GM19438 (cell line): Measurements from ENCODE around the gene VEGFB.
"Not testable (repeated sequence)": the region's sequence is repeated elsewhere in the genome, so short reads cannot be mapped to it uniquely, and the experiment has no call there.

Source experiments
- ATAC-seq: cut with Tn5 transposase; IDR thresholded peaks from one replicate; pipeline ENCODE4 v1.9.1; 2021; ENCODE audit warnings: low read depth; ENCODE audit not compliant: unreplicated experiment

The VEGFB gene

DNA sequence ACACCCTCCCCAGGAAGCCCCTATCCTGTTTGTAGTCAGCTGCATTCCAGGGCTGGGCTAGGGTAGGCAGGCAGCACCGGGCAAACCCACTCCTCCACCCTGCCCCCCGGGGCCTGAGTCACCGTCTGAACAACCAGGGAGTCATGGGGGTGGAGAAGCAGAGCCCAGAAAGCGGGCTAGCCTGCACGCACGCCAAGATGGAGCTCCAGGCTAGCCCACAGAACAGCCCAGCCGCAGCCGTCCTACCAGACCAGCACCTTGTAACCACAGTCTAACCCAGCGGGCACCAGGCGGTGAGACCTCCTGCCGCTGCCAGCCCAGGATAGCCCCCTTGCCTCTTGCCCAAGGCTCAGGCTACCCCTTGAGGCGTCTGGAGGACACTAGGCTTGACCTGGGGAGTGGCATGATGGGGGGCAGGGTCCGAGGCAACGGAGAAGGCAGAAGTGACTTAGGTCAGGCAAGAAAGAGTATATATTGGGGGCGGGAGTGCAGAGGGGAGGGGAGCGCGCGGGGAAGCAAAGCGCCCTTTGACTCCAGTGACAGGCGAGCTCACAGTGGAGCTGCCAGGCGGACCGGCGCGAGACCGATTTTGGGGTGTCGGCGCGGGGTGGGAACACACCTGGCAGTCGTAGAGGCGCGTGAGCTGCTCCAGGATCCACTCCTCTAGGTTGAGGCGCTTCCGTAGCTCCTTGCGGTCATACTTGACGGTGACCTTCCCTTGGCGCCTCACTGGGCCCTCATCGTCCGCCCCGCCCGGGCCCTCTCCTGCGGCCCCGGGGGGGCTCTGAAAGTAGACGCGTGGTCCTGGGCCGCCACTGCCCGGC lies 11.6 kb downstream of the VEGFB start:
- no peak for ATAC-seq

DNA sequence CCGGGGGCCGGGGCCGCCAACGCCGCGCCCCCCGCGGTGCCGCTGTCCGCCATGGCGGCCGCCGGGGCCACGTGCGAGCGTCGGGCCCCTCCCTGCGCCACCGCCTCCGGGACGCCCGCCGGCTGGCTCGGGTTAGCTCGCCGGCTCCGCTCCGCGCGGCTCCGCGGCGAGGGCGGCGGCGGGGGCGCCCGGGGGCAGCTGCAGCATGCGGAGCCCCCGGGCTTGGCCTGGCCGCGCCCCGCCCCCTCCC lies 12.2 kb downstream of the VEGFB start:
- ATAC-seq = not testable (repeated sequence)

DNA sequence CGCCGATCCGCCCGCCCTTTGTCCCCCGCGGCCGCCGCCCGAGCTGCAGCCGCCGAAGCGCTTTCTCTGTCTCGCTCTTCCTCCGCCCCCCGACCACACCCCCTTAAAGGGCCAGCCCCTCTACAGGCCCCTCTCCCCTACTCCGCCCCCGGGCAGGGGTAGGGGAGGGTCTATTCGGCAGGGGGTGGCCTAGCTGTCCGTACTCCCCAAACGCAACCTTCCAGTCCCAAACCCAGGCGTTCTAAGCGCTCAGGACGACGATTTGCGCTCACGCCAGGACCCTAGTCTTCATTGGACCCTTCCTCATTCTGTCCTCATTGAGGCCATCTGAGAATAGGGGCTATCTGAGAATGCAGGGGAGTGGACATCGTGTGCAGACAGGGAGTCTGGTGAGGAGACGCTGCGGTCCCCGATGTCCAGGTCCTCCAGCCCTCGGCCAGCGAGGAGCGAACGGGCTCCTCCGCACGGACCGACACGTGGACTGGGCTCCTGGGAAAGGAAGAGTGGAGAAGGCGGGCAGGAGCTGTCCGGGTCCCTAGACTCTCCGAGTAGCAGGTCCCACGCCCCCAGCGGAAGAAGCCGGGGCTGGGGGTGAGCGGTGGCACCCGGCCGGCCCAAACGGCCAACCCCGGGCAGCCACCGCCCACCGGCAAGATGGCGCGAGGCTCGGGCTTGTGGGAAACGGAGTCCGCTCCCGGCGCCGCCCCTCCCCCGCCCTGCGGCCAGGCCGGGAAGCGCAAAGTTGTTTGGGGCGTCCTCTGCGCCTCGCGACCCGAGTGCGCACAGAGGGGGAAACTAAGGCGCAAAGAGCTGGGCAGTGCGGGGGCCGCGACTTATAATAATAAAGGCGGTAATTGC lies 12.7 kb downstream of the VEGFB start, which contains the start of gene PPP1R14B:
PPP1R14B (minus strand) TSS at position 73 of the 858 bp plus-strand sequence. CDS start 270 bp downstream, outside the sequence.
- no peak for ATAC-seq

DNA sequence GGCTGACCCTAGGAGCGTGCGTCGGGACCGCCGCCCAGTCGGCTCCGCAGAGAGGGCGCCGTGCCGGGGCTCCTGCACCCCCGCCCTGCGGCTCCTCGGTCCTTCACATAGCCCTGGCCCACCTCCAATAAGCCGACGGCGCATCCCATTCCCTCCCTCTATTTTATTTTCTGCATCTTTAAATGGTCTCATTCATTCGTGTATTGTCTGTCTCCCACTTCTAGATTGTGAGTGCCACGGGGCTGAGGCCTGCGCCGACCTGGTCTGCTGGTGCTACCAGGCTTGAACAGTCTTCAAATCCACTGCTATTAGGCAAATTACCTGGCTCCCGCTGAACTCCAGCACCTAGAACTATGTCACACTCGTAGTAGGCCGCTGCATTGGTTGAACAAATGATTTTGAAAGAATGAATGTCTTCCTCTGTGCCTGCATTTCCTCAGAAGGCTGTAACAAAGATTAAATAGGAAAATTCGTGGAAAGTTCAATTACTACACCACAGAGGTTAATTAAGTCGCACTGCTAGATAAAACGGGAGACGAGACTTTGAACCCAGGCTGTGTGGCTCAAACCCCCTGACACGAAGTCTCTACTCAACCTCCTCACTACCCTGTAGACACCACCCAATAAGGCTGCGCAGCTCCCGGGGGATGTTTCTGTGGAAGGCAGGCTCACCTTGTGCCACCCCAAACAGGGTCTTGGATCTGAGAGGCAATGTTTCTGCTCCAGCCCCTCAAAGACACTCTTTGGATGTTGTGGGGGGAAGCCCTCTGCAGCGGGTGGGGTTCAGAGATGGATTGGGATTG lies 13.5 kb downstream of the VEGFB start:
- ATAC-seq = no peak

DNA sequence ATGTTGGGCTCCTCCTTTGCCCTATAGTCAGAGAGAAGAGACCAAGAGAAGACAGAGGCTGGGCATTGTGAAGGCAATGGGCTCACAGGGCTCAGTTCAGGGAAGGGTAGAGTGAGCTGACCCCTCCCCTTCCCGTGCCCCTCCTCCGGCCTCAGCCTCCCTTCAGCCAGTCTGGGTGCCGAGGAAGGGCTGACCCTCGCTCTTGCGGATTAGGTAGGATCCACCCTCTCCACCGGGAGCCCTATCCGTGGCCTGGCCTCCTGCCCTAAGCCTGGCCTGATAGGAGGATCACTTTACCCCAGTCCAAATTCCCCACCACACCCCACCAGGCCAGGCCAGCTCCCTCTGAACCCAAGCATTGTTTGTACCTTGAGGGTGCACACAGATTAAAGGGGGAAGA lies 14.2 kb downstream of the VEGFB start:
- no peak for ATAC-seq

DNA sequence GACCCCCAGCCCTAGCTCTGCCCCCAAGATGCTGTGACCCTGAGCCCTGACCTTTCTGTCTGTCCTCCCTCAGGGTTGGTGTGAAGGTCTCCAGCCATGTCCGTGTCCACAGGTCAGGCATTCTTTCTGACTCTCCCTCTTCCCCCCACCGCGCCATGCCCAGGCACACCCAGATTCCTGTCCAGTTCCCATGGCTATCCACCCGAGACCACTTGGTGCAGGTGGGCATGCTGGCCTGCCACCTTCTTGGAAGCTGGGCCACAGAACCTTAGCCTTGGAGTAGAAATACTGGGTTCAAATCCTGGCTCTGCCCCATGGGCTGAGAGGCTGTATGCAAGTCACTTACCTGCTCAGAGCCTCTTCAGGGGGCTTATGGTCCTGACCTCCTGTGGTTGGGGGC lies 14.7 kb downstream of the VEGFB start:
- ATAC-seq = no peak

GRCh38 chr11:64249563-64250414 lies 15.4 kb downstream of the VEGFB start:
- no peak for ATAC-seq

GRCh38 chr11:64250415-64251015 lies 16.1 kb downstream of the VEGFB start:
- ATAC-seq = no peak

GRCh38 chr11:64251016-64251752 lies 16.8 kb downstream of the VEGFB start, which contains the start of gene PLCB3:
PLCB3 (plus strand) TSS chr11:64251530; CDS start chr11:64251650, 120 bp downstream.
- no peak for ATAC-seq

- ATAC-seq = no peak
These were observed 17.3 kb downstream of the VEGFB start for GRCh38 chr11:64251753-64252002.

- ATAC-seq = no peak
These were observed 17.9 kb downstream of the VEGFB start for GRCh38 chr11:64252003-64252872.

DNA sequence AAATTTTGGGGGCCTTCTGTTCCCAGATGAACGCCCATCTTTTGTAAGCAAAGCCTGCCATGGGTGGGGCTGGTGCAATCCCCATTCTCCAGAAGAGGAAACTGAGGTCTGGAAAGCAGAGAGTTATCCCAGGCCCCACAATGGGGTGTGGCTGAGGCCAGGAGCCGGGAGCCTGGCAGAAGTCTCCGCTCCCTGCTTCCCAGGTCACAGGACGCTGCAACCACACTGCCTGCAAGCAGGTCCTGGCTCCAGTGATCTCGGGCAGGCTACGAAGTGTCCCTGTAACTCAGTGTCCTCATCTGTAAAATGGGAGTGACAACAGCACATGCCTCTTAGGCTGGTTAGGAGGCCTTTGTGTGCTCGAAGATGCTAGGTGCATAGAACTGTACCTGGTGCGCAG lies 18.7 kb downstream of the VEGFB start:
- ATAC-seq = no peak

- no peak for ATAC-seq
These were observed 19.1 kb downstream of the VEGFB start for GRCh38 chr11:64253481-64253880.

- no peak for ATAC-seq
These were observed 19.9 kb downstream of the VEGFB start for GRCh38 chr11:64254326-64254725.

- ATAC-seq = no peak
These were observed 21.0 kb downstream of the VEGFB start for GRCh38 chr11:64255135-64256128.

DNA sequence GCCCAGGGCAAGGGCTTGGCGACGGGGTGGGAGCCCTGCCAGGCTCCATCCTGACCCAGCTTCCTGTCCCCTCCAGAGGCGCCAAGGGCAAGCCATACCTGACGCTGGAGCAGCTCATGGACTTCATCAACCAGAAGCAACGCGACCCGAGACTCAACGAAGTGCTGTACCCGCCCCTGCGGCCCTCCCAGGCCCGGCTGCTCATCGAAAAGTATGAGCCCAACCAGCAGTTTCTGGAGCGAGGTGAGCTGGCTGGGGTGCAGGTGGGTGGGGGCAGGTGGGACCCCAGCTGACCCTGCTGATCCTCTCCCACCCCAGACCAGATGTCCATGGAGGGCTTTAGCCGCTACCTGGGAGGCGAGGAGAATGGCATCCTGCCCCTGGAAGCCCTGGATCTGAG lies 21.9 kb downstream of the VEGFB start:
- no peak for ATAC-seq

DNA sequence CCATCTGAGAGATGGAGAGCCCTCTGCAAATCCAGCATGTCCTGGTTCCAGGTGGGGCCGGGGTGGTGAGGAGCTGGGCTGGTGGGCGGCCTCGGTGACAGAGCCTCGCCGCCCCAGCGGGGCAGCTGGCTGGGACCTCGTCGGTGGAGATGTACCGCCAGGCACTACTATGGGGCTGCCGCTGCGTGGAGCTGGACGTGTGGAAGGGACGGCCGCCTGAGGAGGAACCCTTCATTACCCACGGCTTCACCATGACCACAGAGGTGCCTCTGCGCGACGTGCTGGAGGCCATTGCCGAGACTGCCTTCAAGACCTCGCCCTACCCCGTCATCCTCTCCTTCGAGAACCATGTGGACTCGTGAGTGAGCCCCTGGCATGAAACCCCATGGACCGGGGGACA lies 24.0 kb downstream of the VEGFB start:
- no peak for ATAC-seq
